HG03060 (cell line): ENCODE results near the gene ZC3H12D.
A peak's percentile ranks its signal among the peaks of the same experiment; 100 is the strongest.
"Not testable (repeated sequence)": the region's sequence is repeated elsewhere in the genome, so short reads cannot be mapped to it uniquely, and the experiment has no call there.

Experiments
- ATAC-seq: cut with Tn5 transposase; IDR thresholded peaks from one replicate; pipeline ENCODE4 v1.9.1; 2021; ENCODE audit warnings: low read depth, moderate number of reproducible peaks; ENCODE audit not compliant: unreplicated experiment

ZC3H12D gene

DNA sequence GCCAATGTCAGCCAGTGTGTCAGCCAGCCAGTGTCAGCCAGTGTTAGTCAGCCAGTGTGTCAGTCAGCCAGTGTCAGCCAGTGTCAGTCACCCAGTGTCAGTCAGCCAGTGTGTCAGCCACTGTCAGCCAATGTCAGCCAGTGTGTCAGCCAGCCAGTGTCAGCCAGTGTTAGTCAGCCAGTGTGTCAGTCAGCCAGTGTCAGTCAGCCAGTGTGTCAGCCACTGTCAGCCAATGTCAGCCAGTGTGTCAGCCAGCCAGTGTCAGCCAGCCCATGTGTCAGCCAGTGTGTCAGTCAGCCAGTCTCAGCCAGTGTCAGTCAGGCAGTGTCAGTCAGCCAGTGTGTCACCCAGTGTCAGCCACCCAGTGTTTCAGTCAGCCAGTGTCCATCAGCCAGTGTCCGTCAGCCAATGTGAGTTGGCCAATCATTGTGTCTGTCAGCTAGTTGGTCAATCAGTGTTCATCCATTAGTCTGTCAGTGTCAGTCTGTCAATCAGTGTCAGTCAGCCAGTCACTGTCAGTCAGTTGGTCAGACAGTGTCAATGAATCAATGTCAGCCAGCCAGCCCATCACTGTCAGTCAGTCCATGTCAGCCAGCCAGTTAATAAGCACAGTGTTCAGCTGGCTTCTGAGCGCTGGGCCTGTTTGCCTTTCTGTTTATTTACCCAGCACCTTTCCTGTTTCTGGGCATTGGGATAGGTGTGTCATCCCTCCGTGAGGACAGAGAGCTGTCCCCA lies 40.3 kb downstream of the ZC3H12D start:
- ATAC-seq: not testable (repeated sequence)

- ATAC-seq: no peak
These were observed 41.2 kb downstream of the ZC3H12D start for GRCh38 chr6:149443411-149444181.

DNA sequence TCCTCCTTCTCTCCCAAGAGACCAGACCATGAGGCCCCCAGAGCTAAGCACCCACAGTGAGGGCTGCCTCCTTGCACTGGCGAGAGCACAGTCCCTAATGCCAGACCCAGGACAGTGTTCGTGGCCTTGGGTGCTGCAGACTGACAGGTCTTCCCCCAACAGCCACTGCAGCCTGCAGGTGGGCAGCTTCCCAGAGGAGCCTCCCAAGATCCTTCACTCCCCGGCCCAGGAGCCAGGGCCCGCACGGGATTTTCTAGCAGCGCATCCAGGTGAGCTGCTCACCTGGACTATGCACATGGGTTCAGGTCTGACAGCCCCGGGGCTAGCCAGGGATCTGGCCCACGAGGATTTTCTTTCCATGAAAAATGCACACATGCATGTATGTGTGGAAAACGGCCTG lies 43.1 kb downstream of the ZC3H12D start:
- ATAC-seq: no peak

DNA sequence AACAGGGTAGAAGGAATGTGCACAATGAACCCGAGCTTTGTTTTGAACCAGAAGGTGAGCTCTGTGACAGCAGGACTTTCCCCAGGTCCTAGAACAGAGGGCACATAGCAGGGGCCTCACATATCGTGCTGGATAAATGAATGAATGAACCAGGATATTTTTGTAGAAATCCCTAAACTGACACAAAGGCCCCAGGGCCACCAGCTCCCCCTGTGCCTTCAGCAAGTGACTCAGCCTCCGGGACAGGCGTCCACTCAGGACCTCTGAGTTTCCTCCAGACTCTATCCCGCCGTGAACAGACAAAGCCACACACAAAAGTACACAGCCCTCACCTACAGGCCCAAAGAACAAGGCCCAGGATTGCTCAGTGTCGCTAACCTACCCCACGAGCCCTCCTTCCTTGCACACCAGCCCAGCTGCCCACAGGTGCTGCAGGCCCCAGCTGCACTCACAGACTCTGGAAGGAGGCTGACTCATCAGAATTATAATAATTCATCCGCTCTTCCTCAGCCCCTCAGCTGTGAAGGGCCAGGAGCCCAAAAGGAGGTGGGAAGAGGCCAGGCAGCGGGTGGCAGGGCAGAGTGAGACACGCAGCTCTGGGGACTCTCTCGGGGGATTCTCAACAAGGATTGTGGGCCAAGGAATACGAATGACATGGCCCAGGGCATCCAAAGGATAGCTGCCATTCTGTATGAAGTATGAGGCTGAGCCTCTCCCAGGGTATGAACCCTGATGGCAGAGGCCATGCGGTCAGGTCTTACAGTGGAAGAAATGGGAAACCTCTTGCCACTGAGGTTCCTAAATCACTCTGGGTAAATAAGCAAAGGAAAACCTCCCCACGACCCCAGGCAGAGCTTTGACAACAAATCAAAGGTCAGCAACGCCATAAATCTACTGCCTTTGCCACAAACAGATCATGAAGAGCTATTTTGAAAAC lies 43.8 kb downstream of the ZC3H12D start:
- ATAC-seq: no peak

DNA sequence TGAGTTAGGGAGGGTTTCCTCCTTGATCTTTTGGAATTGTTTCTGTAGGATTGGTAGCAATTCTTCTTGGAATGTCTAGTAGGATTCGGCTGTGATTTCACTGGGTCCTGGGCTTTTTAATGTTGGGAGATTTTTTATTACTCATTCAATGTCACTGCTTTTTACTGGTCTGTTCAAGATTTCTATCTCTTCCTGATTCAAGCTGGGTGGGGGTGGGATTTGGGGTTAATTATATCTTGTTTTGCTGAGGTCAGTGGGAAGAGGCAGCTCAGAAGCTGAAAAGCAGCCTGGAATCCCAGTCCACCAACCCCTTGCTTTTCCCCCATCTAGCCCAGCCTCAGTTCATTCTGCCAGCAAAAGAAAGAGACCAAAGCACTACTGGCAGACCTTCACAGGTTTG lies 45.2 kb downstream of the ZC3H12D start:
- no peak for ATAC-seq

- ATAC-seq: no peak
These were observed 46.0 kb downstream of the ZC3H12D start for GRCh38 chr6:149438855-149439254.

GRCh38 chr6:149437212-149437611 lies 47.6 kb downstream of the ZC3H12D start:
- no peak for ATAC-seq

DNA sequence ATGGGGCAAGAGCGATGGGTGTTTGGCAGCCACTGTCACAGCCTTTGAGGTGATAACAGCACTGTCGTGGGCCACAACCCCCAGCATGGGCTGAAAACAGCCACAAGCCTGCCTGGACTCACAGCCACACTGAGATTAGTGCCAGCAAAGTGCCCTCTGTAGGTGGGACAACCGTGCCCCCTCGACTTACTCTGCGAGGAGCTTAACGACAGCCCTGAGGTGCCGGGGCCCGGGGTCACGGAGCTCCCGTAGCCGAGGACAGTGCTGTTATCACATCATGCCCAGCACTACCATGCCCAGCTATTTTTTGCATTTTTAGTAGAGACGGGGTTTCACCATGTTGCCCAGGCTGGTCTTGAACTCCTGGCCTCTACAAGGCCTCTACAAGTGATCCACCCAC lies 48.2 kb downstream of the ZC3H12D start:
- ATAC-seq: no peak

DNA sequence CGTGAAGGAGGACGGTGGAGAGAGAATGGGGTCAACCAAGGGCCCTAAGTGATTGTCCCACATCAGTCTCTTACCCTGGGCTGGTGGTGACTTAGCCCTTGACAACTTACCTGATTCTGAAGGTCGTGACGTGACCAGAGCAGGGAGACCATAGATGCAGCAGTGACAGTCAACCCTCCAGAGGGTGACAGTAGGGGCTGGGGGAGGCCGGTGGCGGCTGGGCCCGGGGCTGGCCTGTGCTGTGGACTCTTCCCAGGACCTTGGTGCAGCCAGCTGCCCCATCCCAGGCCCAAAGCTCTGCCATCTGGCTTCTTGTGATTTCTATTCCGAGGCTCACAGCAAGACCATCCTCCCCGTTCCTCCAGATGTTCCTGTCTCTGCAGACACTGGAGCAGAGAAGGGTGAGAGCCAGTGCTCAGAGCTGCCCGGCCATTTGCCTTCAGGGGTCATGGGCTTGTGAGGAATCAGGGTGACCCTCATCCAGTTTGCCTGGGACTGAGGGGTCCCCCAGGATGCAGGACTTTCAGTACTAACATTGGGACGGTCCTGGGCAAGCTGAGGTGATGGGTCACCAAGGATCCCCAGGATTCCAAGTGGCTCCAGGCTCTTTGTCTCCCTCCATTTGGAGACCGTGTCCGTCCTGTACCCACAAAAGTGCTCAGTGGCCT lies 48.8 kb downstream of the ZC3H12D start:
- no peak for ATAC-seq

DNA sequence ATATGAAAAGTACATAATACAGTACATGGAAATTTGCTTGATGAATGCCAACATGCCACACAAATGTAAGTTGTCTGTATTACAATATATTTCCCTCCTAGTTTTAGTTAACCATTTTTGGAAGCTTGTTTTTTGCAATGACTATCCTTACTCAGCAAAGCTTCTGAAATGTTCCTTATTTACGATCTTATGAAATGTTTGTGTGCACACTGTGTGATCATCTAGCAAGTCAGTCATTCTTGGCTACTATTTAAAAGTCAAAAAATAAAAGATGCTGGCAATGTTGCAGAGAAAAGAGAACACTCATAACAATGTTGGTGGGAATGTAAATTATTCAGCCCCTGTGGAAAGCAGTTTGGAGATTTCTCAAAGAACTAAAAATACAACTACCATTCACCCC lies 50.9 kb downstream of the ZC3H12D start:
- no peak for ATAC-seq

GRCh38 chr6:149433405-149433804 lies 51.4 kb downstream of the ZC3H12D start:
- ATAC-seq: no peak

GRCh38 chr6:149431905-149432775 lies 52.7 kb downstream of the ZC3H12D start:
- peak; percentile 57 for ATAC-seq

GRCh38 chr6:149429427-149430360 lies 55.1 kb downstream of the ZC3H12D start:
- no peak for ATAC-seq

GRCh38 chr6:149428606-149429005 lies 56.2 kb downstream of the ZC3H12D start:
- no peak for ATAC-seq

DNA sequence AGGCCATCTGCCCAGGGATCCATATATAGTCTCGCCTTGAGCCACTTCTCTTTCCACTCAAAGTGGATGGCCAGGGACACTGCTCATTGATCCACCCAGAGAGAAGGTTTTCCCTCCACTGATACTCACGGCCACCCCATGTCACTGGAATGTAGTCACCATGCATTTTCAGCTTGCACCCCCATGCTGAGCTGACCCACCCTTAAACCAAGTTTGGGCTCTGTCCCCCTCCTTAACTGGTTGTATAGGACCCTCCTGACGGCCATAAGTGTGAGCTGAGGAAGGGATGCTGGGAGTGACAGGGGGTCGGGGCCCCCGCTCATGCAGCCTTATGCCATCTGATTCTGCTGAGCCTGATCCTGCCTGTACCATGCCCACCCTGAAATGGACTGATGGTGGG lies 59.1 kb downstream of the ZC3H12D start:
- ATAC-seq: no peak

GRCh38 chr6:149425224-149425623 lies 59.6 kb downstream of the ZC3H12D start:
- no peak for ATAC-seq

GRCh38 chr6:149423964-149424440 lies 60.8 kb downstream of the ZC3H12D start:
- no peak for ATAC-seq

DNA sequence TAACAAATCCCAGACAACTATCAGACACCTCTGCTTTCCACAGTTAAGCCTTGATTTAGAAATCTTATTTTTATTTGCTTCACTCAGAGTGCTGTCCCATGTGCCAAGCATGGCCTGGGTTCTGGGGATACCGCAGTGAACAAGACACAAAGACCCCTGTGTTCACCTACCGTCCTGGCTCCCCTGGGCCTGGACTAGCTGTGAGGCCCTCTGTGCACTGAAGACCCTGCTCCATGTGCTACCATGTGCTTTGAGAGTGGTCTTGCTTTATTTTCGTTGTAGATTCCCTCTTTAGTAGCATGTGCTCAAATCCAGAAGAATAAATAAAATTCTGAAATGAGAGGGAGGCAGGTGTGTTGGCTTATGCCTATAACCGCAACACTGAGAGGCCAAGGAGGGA lies 62.2 kb downstream of the ZC3H12D start:
- ATAC-seq: no peak
